SH-SY5Y (cell line): ENCODE results near the gene ST3GAL4.

Source experiments
- GATA2 ChIP-seq: IDR thresholded peaks from 2 replicates; pipeline ENCODE4 v1.6.1; 2011; ENCODE audit warnings: mild to moderate bottlenecking, low read depth, low read length
- GATA3 ChIP-seq: IDR thresholded peaks from 2 replicates; pipeline ENCODE4 v1.6.1; 2011; ENCODE audit warnings: low read depth, mild to moderate bottlenecking, low read length, moderate library complexity

DNA sequence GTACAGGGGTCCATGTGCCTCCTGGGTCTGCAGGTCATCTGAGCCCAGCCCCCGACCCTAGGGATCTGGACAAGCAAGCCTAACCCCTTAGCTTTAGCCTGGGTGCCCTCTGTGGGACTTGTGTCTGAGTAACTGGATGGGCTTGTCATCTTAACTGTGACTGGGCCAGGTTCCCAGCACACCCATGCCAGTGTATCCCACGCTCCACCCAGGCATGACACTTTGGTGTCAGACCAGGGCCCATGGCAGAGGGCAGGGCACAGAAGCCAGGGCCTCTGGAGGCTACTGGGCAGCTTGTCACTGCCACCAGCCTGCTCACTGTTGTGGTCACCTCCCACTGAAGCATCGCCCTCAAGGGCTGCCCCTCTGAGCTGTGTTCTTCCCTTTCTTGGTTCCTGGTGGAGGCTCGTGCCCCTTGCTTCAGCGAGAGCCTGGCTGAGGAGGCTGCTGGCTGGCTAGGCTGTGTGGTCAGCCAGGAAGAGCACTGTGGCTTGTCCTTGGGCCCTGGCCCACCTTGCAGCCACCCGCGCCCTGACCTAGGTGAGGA is 80.8 kb downstream of the ST3GAL4 start:
- no peak for TF ChIP-seq GATA2
- TF ChIP-seq GATA3: no peak
